Measurements from ENCODE around the gene PHF23.

- TF ChIP-seq POLR2AphosphoS5 (IDR thresholded peaks at IDR 0.05; ENCODE audit: low read depth, low read length): no peak
- no peak for TF ChIP-seq POLR2A (IDR thresholded peaks at IDR 0.05; ENCODE audit: low read depth, low read length)
- no peak for TF ChIP-seq TAF1 (IDR thresholded peaks at IDR 0.05; ENCODE audit: borderline replicate concordance, low read depth, low read length)
These were observed 14.6 kb downstream of the PHF23 start for GRCh38 chr17:7224661-7225111.
